GM23248 (cell line): ENCODE data around the gene CHCHD3.

Experiments used
- EZH2 ChIP-seq: fragments of 200-600 bp; sonication (generic); IDR thresholded peaks from 2 replicates; pipeline ENCODE4 v1.6.1; 2018; ENCODE audit warnings: antibody characterized with exemption, mild to moderate bottlenecking; ENCODE audit not compliant: insufficient read depth, poor library complexity, severe bottlenecking
- EZH2phosphoT487 ChIP-seq: fragments of 200-600 bp; sonication (generic); IDR thresholded peaks from 2 replicates; pipeline ENCODE4 v1.6.1; 2018; ENCODE audit warnings: antibody characterized with exemption, moderate library complexity, mild to moderate bottlenecking, low read depth; ENCODE audit not compliant: insufficient read depth

- no peak for TF ChIP-seq EZH2
- TF ChIP-seq EZH2phosphoT487, result no peak
Observed at GRCh38 chr7:132969520-132969919, 112.4 kb downstream of the CHCHD3 start.
